ENCODE results near the gene TMEM271. TPM values are rescaled to one million over a fixed set of nuclear protein-coding genes. Genes with fewer than 3 reads are reported as not detected.

Gene TMEM271
- total RNA-seq, 2 donors from 2014 or later, result not detected

DNA sequence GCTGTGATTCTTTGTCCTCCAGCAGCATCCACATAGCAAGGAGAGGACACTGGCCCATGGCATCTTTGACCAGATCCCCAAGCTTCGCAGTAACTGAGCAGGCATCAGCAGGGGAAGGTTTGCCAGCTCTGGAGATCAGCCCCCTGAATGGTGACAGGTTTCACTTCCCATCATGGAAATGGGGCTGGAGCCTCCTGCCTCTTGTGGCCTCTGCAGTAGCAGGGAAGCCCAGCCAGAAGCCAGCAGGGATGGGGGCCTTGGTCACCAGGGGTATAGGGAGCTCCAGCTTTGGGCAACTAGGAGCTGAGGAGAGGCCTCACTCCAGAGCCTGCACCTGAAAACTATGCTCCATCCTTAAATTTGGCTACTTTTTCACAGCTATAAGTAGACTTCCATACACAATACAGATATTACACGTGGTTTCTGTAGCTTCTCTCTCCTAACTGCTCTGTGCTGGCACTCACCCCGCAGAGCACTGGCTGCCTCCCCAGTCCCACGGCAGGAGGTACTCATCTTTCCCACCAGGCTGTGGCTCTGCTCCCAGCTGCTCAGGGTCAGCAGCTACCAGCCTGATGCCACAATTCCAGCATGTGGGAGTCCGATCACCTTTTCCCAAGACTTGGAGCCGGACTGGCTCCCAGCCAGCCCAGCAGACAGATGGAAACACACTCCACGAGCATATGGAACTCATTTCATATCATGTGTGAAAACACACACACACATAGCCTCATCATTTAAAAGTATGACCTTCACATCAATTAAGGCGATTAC is 2.8 kb downstream of the TMEM271 start:
- DNase-seq (ENCODE audit: low spot score) (no peak), ATAC-seq (ENCODE audit: insufficient number of reproducible peaks, low FRiP score, low read depth) (no peak)
- no peaks in the 10 kb centered on the region for H3K4me1 ChIP-seq (ENCODE audit: control insufficient read depth in 1 of 2, low read depth in 2 of 2)
- H3K27me3 ChIP-seq (replicated peaks; ENCODE audit: insufficient read depth), result peaks cover 3% of the 10 kb centered on the region
- TF ChIP-seq, protein P1, sequence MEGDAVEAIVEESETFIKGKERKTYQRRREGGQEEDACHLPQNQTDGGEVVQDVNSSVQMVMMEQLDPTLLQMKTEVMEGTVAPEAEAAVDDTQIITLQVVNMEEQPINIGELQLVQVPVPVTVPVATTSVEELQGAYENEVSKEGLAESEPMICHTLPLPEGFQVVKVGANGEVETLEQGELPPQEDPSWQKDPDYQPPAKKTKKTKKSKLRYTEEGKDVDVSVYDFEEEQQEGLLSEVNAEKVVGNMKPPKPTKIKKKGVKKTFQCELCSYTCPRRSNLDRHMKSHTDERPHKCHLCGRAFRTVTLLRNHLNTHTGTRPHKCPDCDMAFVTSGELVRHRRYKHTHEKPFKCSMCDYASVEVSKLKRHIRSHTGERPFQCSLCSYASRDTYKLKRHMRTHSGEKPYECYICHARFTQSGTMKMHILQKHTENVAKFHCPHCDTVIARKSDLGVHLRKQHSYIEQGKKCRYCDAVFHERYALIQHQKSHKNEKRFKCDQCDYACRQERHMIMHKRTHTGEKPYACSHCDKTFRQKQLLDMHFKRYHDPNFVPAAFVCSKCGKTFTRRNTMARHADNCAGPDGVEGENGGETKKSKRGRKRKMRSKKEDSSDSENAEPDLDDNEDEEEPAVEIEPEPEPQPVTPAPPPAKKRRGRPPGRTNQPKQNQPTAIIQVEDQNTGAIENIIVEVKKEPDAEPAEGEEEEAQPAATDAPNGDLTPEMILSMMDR (IDR thresholded peaks at IDR 0.05), result no peak
- H3K4me3 ChIP-seq, result no peak overlapping the region
- H3K27ac ChIP-seq, result no peak overlapping the region
- no peaks in the 10 kb centered on the region for H3K9me3 ChIP-seq
- no peaks in the 10 kb centered on the region for H3K36me3 ChIP-seq

DNA sequence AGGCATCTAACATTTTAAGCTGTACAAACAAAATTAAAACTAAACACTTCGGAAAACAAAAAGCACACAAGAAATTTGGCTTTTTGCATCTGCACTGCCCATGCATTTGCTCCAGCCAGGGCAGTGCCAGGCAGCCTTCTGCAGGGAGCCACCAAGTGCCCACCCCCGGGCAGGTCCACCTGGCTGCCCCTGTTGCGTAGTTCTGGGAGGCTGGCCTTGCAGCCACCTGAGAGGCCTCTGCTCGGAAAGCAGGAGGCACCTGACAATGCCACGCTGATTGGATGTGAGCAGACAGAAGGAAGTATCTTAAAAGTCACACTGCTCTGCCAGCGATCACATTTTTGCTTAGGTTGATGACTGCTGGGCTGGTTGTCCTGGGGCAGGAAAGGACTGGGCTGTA is 3.5 kb downstream of the TMEM271 start:
- H3K36me3 ChIP-seq, result no peaks in the 10 kb centered on the region
- no peak for DNase-seq (ENCODE audit: low spot score)
- ATAC-seq (ENCODE audit: insufficient number of reproducible peaks, low FRiP score, low read depth), result no peak
- H3K4me3 ChIP-seq, result no peak overlapping the region
- peaks cover 3% of the 10 kb centered on the region for H3K27me3 ChIP-seq (replicated peaks; ENCODE audit: insufficient read depth)
- no peak overlapping the region for H3K27ac ChIP-seq
- no peaks in the 10 kb centered on the region for H3K9me3 ChIP-seq
- H3K4me1 ChIP-seq (ENCODE audit: control insufficient read depth in 1 of 2, low read depth in 2 of 2), result no peaks in the 10 kb centered on the region
- TF ChIP-seq, protein P1 (IDR thresholded peaks at IDR 0.05), result no peak

DNA sequence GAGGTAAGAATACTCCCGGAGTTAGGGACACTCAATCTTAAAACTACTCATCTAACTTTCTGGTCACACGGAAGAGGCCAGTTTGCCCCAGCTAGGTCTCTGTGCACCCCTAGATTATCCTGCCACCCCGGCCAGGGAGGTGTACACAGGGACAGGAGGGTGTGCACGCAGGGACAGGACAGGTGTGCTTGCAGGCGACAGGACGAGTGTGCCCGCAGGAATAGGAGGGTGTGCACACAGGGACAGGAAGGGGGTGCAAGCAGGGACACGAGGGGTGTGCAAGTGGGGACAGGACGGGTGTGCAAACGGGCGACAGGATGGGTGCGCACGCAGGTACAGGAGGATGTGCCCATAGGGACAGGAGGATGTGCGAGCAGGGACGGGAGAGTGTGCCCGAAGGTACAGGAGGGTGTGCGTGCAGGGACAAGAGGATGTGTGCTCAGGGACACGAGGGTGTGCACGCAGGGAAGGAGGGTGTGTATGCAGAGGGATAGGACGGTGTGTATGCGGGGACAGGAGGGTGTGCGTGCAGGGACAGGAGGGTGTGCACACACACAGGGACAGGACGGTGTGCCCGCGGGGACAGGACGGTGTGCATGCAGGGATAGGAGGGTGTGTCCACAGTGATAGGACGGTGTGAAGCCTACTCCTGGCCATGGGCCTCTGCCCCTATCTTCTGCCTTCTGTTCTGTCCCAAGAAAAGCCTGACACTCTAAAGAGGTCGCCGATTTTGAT is 4.1 kb downstream of the TMEM271 start:
- TF ChIP-seq, protein P1 (IDR thresholded peaks at IDR 0.05), result no peak
- ATAC-seq (ENCODE audit: insufficient number of reproducible peaks, low FRiP score, low read depth) (no peak), DNase-seq (ENCODE audit: low spot score) (no peak)
- Histone ChIP-seq H3K4me1 (ENCODE audit: control insufficient read depth in 1 of 2, low read depth in 2 of 2) (no peaks in the 10 kb centered on the region), H3K9me3 (no peaks in the 10 kb centered on the region), H3K27me3 (replicated peaks; ENCODE audit: insufficient read depth) (peaks cover 3% of the 10 kb centered on the region), H3K27ac (no peak overlapping the region), H3K36me3 (no peaks in the 10 kb centered on the region), H3K4me3 (no peak overlapping the region)

DNA sequence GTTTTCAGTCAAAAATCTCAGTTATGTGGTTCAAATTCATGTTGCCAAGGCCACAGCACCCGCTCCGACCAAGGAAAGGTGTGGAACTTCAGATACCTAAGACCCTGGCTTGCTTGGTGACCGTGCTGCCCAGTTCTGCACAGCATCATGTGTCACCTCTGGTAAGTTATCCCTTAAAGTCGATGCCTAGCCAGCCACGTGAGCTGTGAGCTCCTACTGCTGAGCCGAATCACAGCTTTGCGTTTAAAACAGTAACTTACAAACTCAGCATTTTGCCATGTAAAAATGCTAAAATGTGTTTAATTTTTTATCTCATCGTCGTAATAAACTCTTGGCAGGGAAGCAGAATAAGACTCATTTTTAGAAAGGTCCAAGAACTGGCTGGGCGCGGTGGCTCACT is 5.3 kb downstream of the TMEM271 start:
- peaks cover 3% of the 10 kb centered on the region for H3K27me3 ChIP-seq (replicated peaks; ENCODE audit: insufficient read depth)
- no peaks in the 10 kb centered on the region for H3K9me3 ChIP-seq
- ATAC-seq (ENCODE audit: insufficient number of reproducible peaks, low FRiP score, low read depth) (no peak), DNase-seq (ENCODE audit: low spot score) (no peak)
- H3K36me3 ChIP-seq, result no peaks in the 10 kb centered on the region
- no peak overlapping the region for H3K27ac ChIP-seq
- no peak overlapping the region for H3K4me3 ChIP-seq
- TF ChIP-seq, protein P1 (IDR thresholded peaks at IDR 0.05), result no peak
- H3K4me1 ChIP-seq (ENCODE audit: control insufficient read depth in 1 of 2, low read depth in 2 of 2), result no peaks in the 10 kb centered on the region

DNA sequence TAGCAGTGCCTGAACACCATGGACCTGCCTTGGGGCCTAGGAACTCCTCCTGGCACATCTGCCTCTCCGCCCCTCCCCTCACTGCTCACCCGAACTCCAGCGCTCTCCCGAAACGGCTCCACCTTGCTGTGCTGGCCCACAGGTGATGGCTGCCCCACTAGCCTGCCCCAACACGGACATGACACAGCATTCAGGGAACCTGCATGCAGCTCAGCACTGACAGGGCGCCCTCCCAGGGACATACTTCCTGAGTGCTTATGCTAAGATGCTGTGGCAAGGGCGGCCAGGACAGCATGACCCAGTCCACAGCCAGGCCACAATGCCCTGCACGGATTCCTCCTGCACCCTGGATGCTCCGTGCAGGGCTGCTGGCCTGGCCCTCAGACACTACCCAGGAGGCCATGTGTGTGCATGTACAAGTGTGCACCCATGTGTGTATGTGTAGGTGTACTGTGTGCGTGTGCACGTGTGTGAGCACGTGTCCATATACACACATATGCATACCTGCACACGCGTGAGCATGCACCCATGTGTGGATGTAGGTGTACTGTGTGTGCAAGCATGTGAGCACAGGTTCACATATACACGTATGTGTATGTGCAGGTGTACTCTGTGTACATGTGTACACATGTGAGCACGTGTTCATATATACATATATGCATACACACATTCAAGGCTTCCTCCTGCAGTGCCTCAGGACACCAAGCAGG is 6.0 kb downstream of the TMEM271 start:
- peaks cover 3% of the 10 kb centered on the region for H3K27me3 ChIP-seq (replicated peaks; ENCODE audit: insufficient read depth)
- TF ChIP-seq, protein P1 (IDR thresholded peaks at IDR 0.05), result no peak
- no peaks in the 10 kb centered on the region for H3K36me3 ChIP-seq
- no peak overlapping the region for H3K27ac ChIP-seq
- no peaks in the 10 kb centered on the region for H3K9me3 ChIP-seq
- DNase-seq (ENCODE audit: low spot score) (no peak), ATAC-seq (ENCODE audit: insufficient number of reproducible peaks, low FRiP score, low read depth) (no peak)
- H3K4me3 ChIP-seq, result no peak overlapping the region
- no peaks in the 10 kb centered on the region for H3K4me1 ChIP-seq (ENCODE audit: control insufficient read depth in 1 of 2, low read depth in 2 of 2)

Data from thoracic aorta (tissue), 2 donors.